B cell (primary cell): ENCODE measurements around the gene TOLLIP. TPM values are rescaled to one million over a fixed set of nuclear protein-coding genes. Genes with fewer than 3 reads are reported as not detected.

Source experiments
- ATAC-seq: fragments of 200-7000 bp; cut with Tn5 transposase; one replicate; pipeline ENCODE4 v1.10.0; 2021; ENCODE audit warnings: low read depth, mild to moderate bottlenecking, moderate number of reproducible peaks, moderate library complexity
- CTCF ChIA-PET: fragments of 350-600 bp; sonication (Branson Sonifier 250); formaldehyde crosslinking; loops from one replicate; lab custom pipeline; 2021; ENCODE audit warnings: antibody characterized with exemption, inconsistent platforms; lab: Charles Lee
- POLR2A ChIA-PET: fragments of 350-600 bp; sonication (Branson Sonifier 250); formaldehyde crosslinking; loops from one replicate; lab custom pipeline; 2021; ENCODE audit warnings: antibody characterized with exemption; lab: Charles Lee
- DNase-seq: peaks from one replicate; pipeline ENCODE4 v3.0.0; 2013
- H2AFZ ChIP-seq: 2 replicates; pipeline ENCODE4 v1.6.1; 2012; ENCODE audit warnings: mild to moderate bottlenecking, low read depth, low read length; ENCODE audit not compliant: insufficient read depth, poor library complexity, severe bottlenecking
- H3K27ac ChIP-seq, 2 donors: 1 replicate in 1 of 2; 2 replicates in 1 of 2; pipeline ENCODE4 v1.5.1; 2012 to 2013; ENCODE audit warnings: low read length in 2 of 2, mild to moderate bottlenecking in 2 of 2, moderate library complexity in 1 of 2
- H3K27me3 ChIP-seq, 4 experiments: fragments of 200-600 bp in 1 of 4; sonication (generic) in 1 of 4; replicated peaks in 1 of 4; 1 replicate in 2 of 4; 2 replicates in 2 of 4; pipeline versions ENCODE4 v1.6.1 to v1.7.0; 2013 to 2016; ENCODE audit warnings: low read length in 3 of 4, mild to moderate bottlenecking in 2 of 4, mixed read lengths in 1 of 4, moderate library complexity in 1 of 4; ENCODE audit not compliant: insufficient read depth in 4 of 4, control insufficient read depth in 3 of 4; ENCODE audit errors: control extremely low read depth in 1 of 4
- H3K36me3 ChIP-seq, 2 experiments: replicated peaks in 1 of 2; 1 replicate in 1 of 2; 2 replicates in 1 of 2; pipeline versions ENCODE4 v1.6.1 to v1.7.1; 2013; ENCODE audit warnings: low read length in 1 of 2; ENCODE audit not compliant: insufficient read depth in 2 of 2, control insufficient read depth in 1 of 2; ENCODE audit errors: control extremely low read depth in 1 of 2, extremely low read depth in 1 of 2
- H3K4me1 ChIP-seq, 2 donors: fragments of 200-600 bp in 1 of 2; sonication (generic) in 1 of 2; 1 replicate in 1 of 2; 2 replicates in 1 of 2; pipeline versions ENCODE4 v1.5.1 to v1.6.1; 2013 to 2017; ENCODE audit warnings: low read length in 2 of 2; ENCODE audit not compliant: control insufficient read depth in 2 of 2, insufficient read depth in 2 of 2
- H3K4me2 ChIP-seq: replicated peaks from 2 replicates; pipeline ENCODE3; 2012; ENCODE audit warnings: mild to moderate bottlenecking, low read depth, low read length; ENCODE audit not compliant: poor library complexity, severe bottlenecking
- H3K4me3 ChIP-seq, 5 experiments: fragments of 200-600 bp in 1 of 5; sonication (generic) in 1 of 5; 1 replicate in 3 of 5; 2 replicates in 2 of 5; pipeline versions ENCODE4 v1.5.1 to v1.7.0; 2011 to 2016; ENCODE audit warnings: low read length in 4 of 5, mild to moderate bottlenecking in 4 of 5, low read depth in 2 of 5, control low read depth in 1 of 5, moderate library complexity in 1 of 5; ENCODE audit not compliant: insufficient read depth in 1 of 5; ENCODE audit errors: control extremely low read depth in 1 of 5, extremely low read depth in 1 of 5
- H3K79me2 ChIP-seq: fragments of 200-600 bp; sonication (generic); one replicate; pipeline ENCODE4 v1.6.0; 2016; ENCODE audit warnings: low read length; ENCODE audit not compliant: control insufficient read depth, insufficient read depth
- H3K9ac ChIP-seq: fragments of 200-600 bp; sonication (generic); 2 replicates; pipeline ENCODE4 v1.6.1; 2017; ENCODE audit warnings: mild to moderate bottlenecking, low read length, moderate library complexity
- H3K9me3 ChIP-seq, 3 donors: one replicate each; pipeline versions ENCODE4 v1.6.1 to v1.7.1; 2013; ENCODE audit warnings: low read length in 2 of 3; ENCODE audit not compliant: control insufficient read depth in 2 of 3, insufficient read depth in 1 of 3; ENCODE audit errors: control extremely low read depth in 1 of 3
- H4K20me1 ChIP-seq: 2 replicates; pipeline ENCODE4 v1.6.0; 2012; ENCODE audit warnings: mild to moderate bottlenecking, low read length; ENCODE audit not compliant: insufficient read depth, control insufficient read depth, poor library complexity, severe bottlenecking
- H3K27ac Mint-ChIP-seq: one replicate; pipeline ENCODE4 v1.8.0; 2021; ENCODE audit warnings: mixed read lengths
- H3K27me3 Mint-ChIP-seq: one replicate; pipeline ENCODE4 v1.8.0; 2021; ENCODE audit warnings: mixed read lengths
- H3K4me1 Mint-ChIP-seq: one replicate; pipeline ENCODE4 v1.8.0; 2021; ENCODE audit warnings: mixed read lengths
- H3K4me3 Mint-ChIP-seq: one replicate; pipeline ENCODE4 v1.8.0; 2021; ENCODE audit warnings: mixed read lengths
- H3K9me3 Mint-ChIP-seq: one replicate; pipeline ENCODE4 v1.8.0; 2022; ENCODE audit warnings: mixed read lengths; ENCODE audit not compliant: insufficient read depth
- CTCF ChIP-seq: fragments of 200-600 bp; IDR thresholded peaks from one replicate; pipeline ENCODE4 v1.8.0; 2022; ENCODE audit warnings: antibody characterized with exemption, mild to moderate bottlenecking
- EZH2 ChIP-seq: IDR thresholded peaks from 2 replicates; pipeline ENCODE4 v1.6.1; 2012; ENCODE audit warnings: borderline replicate concordance, low read depth, mild to moderate bottlenecking, moderate library complexity, low read length; ENCODE audit not compliant: insufficient read depth, poor library complexity, severe bottlenecking
- WGBS: methylation state at CpG from one replicate; pipeline ENCODE4 v1.1.5; 2013; ENCODE audit warnings: missing lambda C conversion rate; ENCODE audit not compliant: insufficient coverage; 5-methylcytosine and 5-hydroxymethylcytosine counted together
- intact Hi-C: fragments of 100-400 bp; cut with micrococcal nuclease; formaldehyde crosslinking; loops from one replicate; pipeline ENCODE4 v1.10.0; 2022
- polyA plus RNA-seq: library from polyadenylated mRNA; depleted of rRNA; stranded (reverse); fragments of >200 nt; gene quantifications from 2 replicates; pipeline ENCODE4 v1.2.3, GENCODE V29; 2012
- total RNA-seq, 2 donors: library from RNA; stranded (reverse); fragments of 120-200 nt in 1 of 2; gene quantifications; 1 replicate in 1 of 2; 2 replicates in 1 of 2; pipeline versions ENCODE4 v1.2.3 to v1.2.4, GENCODE V29; 2013 to 2022

TOLLIP gene
- total and polyA plus RNA-seq, 2 donors (not counting 1 experiment from before 2014, with no cell fraction given): 34.7 to 52.5 TPM

- Mint-ChIP-seq H3K9me3 (no peaks in the 10 kb centered on the region), H3K4me3 (peak overlapping the region; percentile 83), H3K4me1 (peaks cover 63% of the 10 kb centered on the region), H3K27ac (peak overlapping the region; percentile 70), H3K27me3 (no peaks in the 10 kb centered on the region)
- TF ChIP-seq CTCF: no peak
- no peak for TF ChIP-seq EZH2
- Histone ChIP-seq H3K4me3 (peak overlapping the region in 2 of 5 experiments; percentile 12 to 36), H3K27ac (peak overlapping the region; percentile 44 to 87), H4K20me1 (peaks cover 67% of the 10 kb centered on the region), H3K9me3 (peaks cover 0 to 16% (median 13%) of the 10 kb centered on the region in 3 donors), H3K79me2 (peaks cover 69% of the 10 kb centered on the region), H2AFZ (no peak overlapping the region), H3K4me1 (peaks cover 48 to 53% of the 10 kb centered on the region in 2 donors), H3K36me3 (peaks cover 0 to 11% of the 10 kb centered on the region in 2 experiments), H3K27me3 (no peaks in the 10 kb centered on the region), H3K4me2 (peak overlapping the region; percentile 91), H3K9ac (peak overlapping the region; percentile 16)
- CTCF ChIA-PET: interaction anchor here (1.3 kb wide), 1 partner anchor 14 kb away, joined by 3 read pairs; no protein-coding TSS in a partner anchor
- DNase-seq: peak; percentile 71
- WGBS: 40% methylated on average over 18 of the region's 21 CpGs
- no peak for ATAC-seq
- POLR2A ChIA-PET: no interaction called here
- intact Hi-C loops: loop anchor here (5.0 kb wide), 1 partner anchor 770 kb away; the partner anchor contains the start of genes HRAS and LRRC56
Measured at GRCh38 chr11:1307163-1307870, 2.1 kb downstream of the TOLLIP start.
